Endothelial cell of umbilical vein (primary cell): ENCODE results near the gene CEP250.
A peak's percentile ranks its signal among the peaks of the same experiment; 100 is the strongest.

Experiments used
- EZH2 ChIP-seq: IDR thresholded peaks from 2 replicates; pipeline ENCODE4 v1.6.1; 2012; ENCODE audit warnings: borderline replicate concordance, low read depth, mild to moderate bottlenecking, moderate library complexity, low read length, inconsistent platforms; ENCODE audit not compliant: severe bottlenecking
- FOS ChIP-seq: IDR thresholded peaks from 2 replicates; pipeline ENCODE4 v1.6.1; 2011; ENCODE audit warnings: mild to moderate bottlenecking, low read length, moderate library complexity, borderline replicate concordance; ENCODE audit not compliant: insufficient read depth
- POLR2AphosphoS5 ChIP-seq: IDR thresholded peaks from 2 replicates; pipeline ENCODE4 v1.6.1; 2012; ENCODE audit warnings: low read depth, mild to moderate bottlenecking, control low read depth, low read length, moderate library complexity; ENCODE audit not compliant: insufficient read depth
- TF ChIP-seq, protein P1 (sequence below), 2 donors: IDR thresholded peaks; 1 replicate in 1 of 2; 2 replicates in 1 of 2; pipeline ENCODE4 v1.5.1; 2011; ENCODE audit warnings: low read length in 2 of 2, mild to moderate bottlenecking in 2 of 2, moderate library complexity in 2 of 2, control low read depth in 1 of 2, inconsistent platforms in 1 of 2, low read depth in 1 of 2; ENCODE audit not compliant: insufficient read depth in 1 of 2; ENCODE audit errors: extremely low read depth in 1 of 2
- TF ChIP-seq, protein P2 (sequence below): IDR thresholded peaks from 2 replicates; pipeline ENCODE4 v1.6.1; 2011; ENCODE audit not compliant: insufficient read depth, insufficient read length

DNA sequence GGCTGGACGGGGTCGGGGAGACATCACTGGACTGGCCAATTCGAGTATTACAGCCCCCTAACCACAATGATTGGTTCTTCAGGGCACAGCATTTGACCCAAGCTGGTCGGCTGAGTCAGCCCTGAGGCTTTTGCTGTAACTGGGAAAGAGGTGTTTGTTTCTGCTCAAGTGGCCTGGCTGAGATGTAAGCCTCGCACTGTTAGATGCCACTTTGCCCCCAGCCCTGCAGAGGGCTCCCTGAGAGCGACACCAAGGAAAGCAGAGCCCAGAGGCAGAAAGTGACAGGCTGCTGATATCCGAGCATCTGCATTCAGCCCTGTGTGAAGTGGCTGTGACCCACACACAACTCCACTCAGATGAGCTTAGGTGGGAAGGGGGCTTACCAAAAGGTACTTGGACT, 105.9 kb downstream of the CEP250 start:
- TF ChIP-seq, protein P1, sequence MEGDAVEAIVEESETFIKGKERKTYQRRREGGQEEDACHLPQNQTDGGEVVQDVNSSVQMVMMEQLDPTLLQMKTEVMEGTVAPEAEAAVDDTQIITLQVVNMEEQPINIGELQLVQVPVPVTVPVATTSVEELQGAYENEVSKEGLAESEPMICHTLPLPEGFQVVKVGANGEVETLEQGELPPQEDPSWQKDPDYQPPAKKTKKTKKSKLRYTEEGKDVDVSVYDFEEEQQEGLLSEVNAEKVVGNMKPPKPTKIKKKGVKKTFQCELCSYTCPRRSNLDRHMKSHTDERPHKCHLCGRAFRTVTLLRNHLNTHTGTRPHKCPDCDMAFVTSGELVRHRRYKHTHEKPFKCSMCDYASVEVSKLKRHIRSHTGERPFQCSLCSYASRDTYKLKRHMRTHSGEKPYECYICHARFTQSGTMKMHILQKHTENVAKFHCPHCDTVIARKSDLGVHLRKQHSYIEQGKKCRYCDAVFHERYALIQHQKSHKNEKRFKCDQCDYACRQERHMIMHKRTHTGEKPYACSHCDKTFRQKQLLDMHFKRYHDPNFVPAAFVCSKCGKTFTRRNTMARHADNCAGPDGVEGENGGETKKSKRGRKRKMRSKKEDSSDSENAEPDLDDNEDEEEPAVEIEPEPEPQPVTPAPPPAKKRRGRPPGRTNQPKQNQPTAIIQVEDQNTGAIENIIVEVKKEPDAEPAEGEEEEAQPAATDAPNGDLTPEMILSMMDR (IDR thresholded peaks at IDR 0.05; ENCODE audit: extremely low read depth in 1 of 2, insufficient read depth in 1 of 2, low read depth in 1 of 2, low read length in 2 of 2), result peak; percentile 9 to 32
- TF ChIP-seq POLR2AphosphoS5 (no peak), EZH2 (no peak), FOS (no peak)
- TF ChIP-seq, protein P2, sequence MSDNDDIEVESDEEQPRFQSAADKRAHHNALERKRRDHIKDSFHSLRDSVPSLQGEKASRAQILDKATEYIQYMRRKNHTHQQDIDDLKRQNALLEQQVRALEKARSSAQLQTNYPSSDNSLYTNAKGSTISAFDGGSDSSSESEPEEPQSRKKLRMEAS, result no peak
